ENCODE data around the gene NFATC3.

GRCh38 chr16:68219725-68220351 is 134.7 kb downstream of the NFATC3 start:
- TF ChIP-seq POLR2A (IDR thresholded peaks at IDR 0.05): no peak
- TF ChIP-seq, protein P1, sequence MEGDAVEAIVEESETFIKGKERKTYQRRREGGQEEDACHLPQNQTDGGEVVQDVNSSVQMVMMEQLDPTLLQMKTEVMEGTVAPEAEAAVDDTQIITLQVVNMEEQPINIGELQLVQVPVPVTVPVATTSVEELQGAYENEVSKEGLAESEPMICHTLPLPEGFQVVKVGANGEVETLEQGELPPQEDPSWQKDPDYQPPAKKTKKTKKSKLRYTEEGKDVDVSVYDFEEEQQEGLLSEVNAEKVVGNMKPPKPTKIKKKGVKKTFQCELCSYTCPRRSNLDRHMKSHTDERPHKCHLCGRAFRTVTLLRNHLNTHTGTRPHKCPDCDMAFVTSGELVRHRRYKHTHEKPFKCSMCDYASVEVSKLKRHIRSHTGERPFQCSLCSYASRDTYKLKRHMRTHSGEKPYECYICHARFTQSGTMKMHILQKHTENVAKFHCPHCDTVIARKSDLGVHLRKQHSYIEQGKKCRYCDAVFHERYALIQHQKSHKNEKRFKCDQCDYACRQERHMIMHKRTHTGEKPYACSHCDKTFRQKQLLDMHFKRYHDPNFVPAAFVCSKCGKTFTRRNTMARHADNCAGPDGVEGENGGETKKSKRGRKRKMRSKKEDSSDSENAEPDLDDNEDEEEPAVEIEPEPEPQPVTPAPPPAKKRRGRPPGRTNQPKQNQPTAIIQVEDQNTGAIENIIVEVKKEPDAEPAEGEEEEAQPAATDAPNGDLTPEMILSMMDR (IDR thresholded peaks at IDR 0.05): no peak

Data from uterus (tissue), 2 donors.